Activated T-cell treated with anti-CD3 and anti-CD28 coated beads, Interleukin-2, amount 50 U/mL, for 4 hours (primary cell): ENCODE measurements around the gene ORMDL2. TPM values are rescaled to one million over a fixed set of nuclear protein-coding genes. Genes with fewer than 3 reads are reported as not detected.

Source experiments
- ATAC-seq, 2 donors: fragments of 200-7000 bp; cut with Tn5 transposase; one replicate each; pipeline ENCODE4 v1.10.0; 2021
- DNase-seq: peaks from one replicate; pipeline ENCODE4 v3.0.0-alpha.2; 2020
- H3K27me3 Mint-ChIP-seq: one replicate; pipeline ENCODE4 v1.8.0; 2021; ENCODE audit warnings: low read depth, mixed read lengths
- H3K36me3 Mint-ChIP-seq: one replicate; pipeline ENCODE4 v1.8.0; 2022; ENCODE audit warnings: mixed read lengths; ENCODE audit not compliant: insufficient read depth
- H3K4me1 Mint-ChIP-seq: one replicate; pipeline ENCODE4 v1.8.0; 2021; ENCODE audit warnings: low read depth, mixed read lengths
- H3K4me3 Mint-ChIP-seq: one replicate; pipeline ENCODE4 v1.8.0; 2021; ENCODE audit warnings: mild to moderate bottlenecking, moderate library complexity, mixed read lengths
- H3K9me3 Mint-ChIP-seq: one replicate; pipeline ENCODE4 v1.8.0; 2021; ENCODE audit warnings: mixed read lengths
- total RNA-seq, 3 donors: library from RNA; stranded (reverse); gene quantifications; one replicate each; pipeline ENCODE4 v1.2.1, GENCODE V29; 2021

The ORMDL2 gene
- total RNA-seq, 3 donors from 2014 or later: 45.9 to 57.0 (median 49.9) TPM

GRCh38 chr12:55839345-55840140 lies 21.7 kb downstream of the ORMDL2 start:
- DNase-seq: no peak
- Mint-ChIP-seq H3K36me3 (no peaks in the 10 kb centered on the region), H3K4me1 (peaks cover 3% of the 10 kb centered on the region), H3K4me3 (no peak overlapping the region), H3K27me3 (no peaks in the 10 kb centered on the region), H3K9me3 (no peaks in the 10 kb centered on the region)
- no peak for ATAC-seq

GRCh38 chr12:55840581-55841351 lies 22.9 kb downstream of the ORMDL2 start:
- no peak overlapping the region for H3K4me3 Mint-ChIP-seq
- DNase-seq (no peak), ATAC-seq (no peak)
- no peaks in the 10 kb centered on the region for H3K9me3 Mint-ChIP-seq
- peaks cover 3% of the 10 kb centered on the region for H3K4me1 Mint-ChIP-seq
- no peaks in the 10 kb centered on the region for H3K27me3 Mint-ChIP-seq
- H3K36me3 Mint-ChIP-seq: no peaks in the 10 kb centered on the region

- Mint-ChIP-seq H3K9me3 (no peaks in the 10 kb centered on the region), H3K4me3 (no peak within 1 kb of the TSS), H3K36me3 (no peaks in the 10 kb centered on the region), H3K27me3 (no peaks in the 10 kb centered on the region), H3K4me1 (peaks cover 6% of the 10 kb centered on the region)
- DNase-seq: no peak
- ATAC-seq: no peak
Measured at GRCh38 chr12:55842681-55843429, 25.0 kb downstream of the ORMDL2 start, which contains the start of gene MMP19. Gene MMP19 (minus strand): TSS chr12:55842936. CDS start chr12:55842830, 106 bp downstream.

GRCh38 chr12:55843431-55843830 lies 25.6 kb downstream of the ORMDL2 start:
- H3K4me1 Mint-ChIP-seq: peaks cover 6% of the 10 kb centered on the region
- no peaks in the 10 kb centered on the region for H3K27me3 Mint-ChIP-seq
- H3K36me3 Mint-ChIP-seq: no peaks in the 10 kb centered on the region
- ATAC-seq (no peak), DNase-seq (no peak)
- no peak overlapping the region for H3K4me3 Mint-ChIP-seq
- H3K9me3 Mint-ChIP-seq: no peaks in the 10 kb centered on the region

GRCh38 chr12:55844961-55845360 lies 27.1 kb downstream of the ORMDL2 start:
- no peak for DNase-seq
- ATAC-seq: no peak
- H3K27me3 Mint-ChIP-seq: peaks cover 4% of the 10 kb centered on the region
- peaks cover 6% of the 10 kb centered on the region for H3K4me1 Mint-ChIP-seq
- no peaks in the 10 kb centered on the region for H3K36me3 Mint-ChIP-seq
- no peaks in the 10 kb centered on the region for H3K9me3 Mint-ChIP-seq
- H3K4me3 Mint-ChIP-seq: no peak overlapping the region

- Mint-ChIP-seq H3K36me3 (no peaks in the 10 kb centered on the region), H3K27me3 (peaks cover 6% of the 10 kb centered on the region), H3K4me3 (no peak overlapping the region), H3K9me3 (no peaks in the 10 kb centered on the region), H3K4me1 (peaks cover 6% of the 10 kb centered on the region)
- no peak for ATAC-seq
- DNase-seq: no peak
Measured at GRCh38 chr12:55845361-55845760, 27.5 kb downstream of the ORMDL2 start.

GRCh38 chr12:55845785-55846496 lies 28.1 kb downstream of the ORMDL2 start:
- peaks cover 6% of the 10 kb centered on the region for H3K4me1 Mint-ChIP-seq
- DNase-seq (no peak), ATAC-seq (no peak)
- H3K4me3 Mint-ChIP-seq: no peak overlapping the region
- H3K36me3 Mint-ChIP-seq: no peaks in the 10 kb centered on the region
- no peaks in the 10 kb centered on the region for H3K9me3 Mint-ChIP-seq
- peaks cover 11% of the 10 kb centered on the region for H3K27me3 Mint-ChIP-seq

GRCh38 chr12:55847033-55847432 lies 29.2 kb downstream of the ORMDL2 start:
- no peak for DNase-seq
- ATAC-seq: peak; percentile 67 to 76
- H3K9me3 Mint-ChIP-seq: no peaks in the 10 kb centered on the region

GRCh38 chr12:55847603-55848291 lies 29.9 kb downstream of the ORMDL2 start:
- Mint-ChIP-seq H3K9me3 (no peaks in the 10 kb centered on the region), H3K4me3 (no peak overlapping the region), H3K36me3 (no peaks in the 10 kb centered on the region), H3K27me3 (peaks cover 15% of the 10 kb centered on the region), H3K4me1 (peaks cover 4% of the 10 kb centered on the region)
- DNase-seq: no peak
- ATAC-seq: peak; percentile 23 to 24

More at GRCh38 chr12:55847033-55847432, 29.2 kb downstream of the ORMDL2 start:
- Mint-ChIP-seq H3K36me3 (no peaks in the 10 kb centered on the region), H3K4me1 (peaks cover 4% of the 10 kb centered on the region), H3K27me3 (peaks cover 11% of the 10 kb centered on the region), H3K4me3 (no peak overlapping the region)

GRCh38 chr12:55849616-55850343 lies 31.9 kb downstream of the ORMDL2 start:
- DNase-seq (no peak), ATAC-seq (no peak)
- peaks cover 4% of the 10 kb centered on the region for H3K4me1 Mint-ChIP-seq
- H3K4me3 Mint-ChIP-seq: no peak overlapping the region
- H3K27me3 Mint-ChIP-seq: peaks cover 15% of the 10 kb centered on the region
- no peaks in the 10 kb centered on the region for H3K9me3 Mint-ChIP-seq
- no peaks in the 10 kb centered on the region for H3K36me3 Mint-ChIP-seq

GRCh38 chr12:55850401-55850800 lies 32.6 kb downstream of the ORMDL2 start:
- Mint-ChIP-seq H3K27me3 (peaks cover 15% of the 10 kb centered on the region), H3K4me1 (peaks cover 4% of the 10 kb centered on the region), H3K36me3 (no peaks in the 10 kb centered on the region), H3K4me3 (no peak overlapping the region), H3K9me3 (no peaks in the 10 kb centered on the region)
- ATAC-seq (no peak), DNase-seq (no peak)

- Mint-ChIP-seq H3K9me3 (no peaks in the 10 kb centered on the region), H3K27me3 (peaks cover 15% of the 10 kb centered on the region), H3K36me3 (no peaks in the 10 kb centered on the region), H3K4me1 (peaks cover 4% of the 10 kb centered on the region), H3K4me3 (no peak overlapping the region)
- ATAC-seq (no peak), DNase-seq (no peak)
Measured at GRCh38 chr12:55850893-55851292, 33.1 kb downstream of the ORMDL2 start.

- no peak overlapping the region for H3K4me3 Mint-ChIP-seq
- H3K27me3 Mint-ChIP-seq: peaks cover 15% of the 10 kb centered on the region
Measured at GRCh38 chr12:55852740-55853139, 34.9 kb downstream of the ORMDL2 start.

More at GRCh38 chr12:55852740-55853139, 34.9 kb downstream of the ORMDL2 start:
- DNase-seq (no peak), ATAC-seq (no peak)
- H3K9me3 Mint-ChIP-seq: no peaks in the 10 kb centered on the region
- no peaks in the 10 kb centered on the region for H3K36me3 Mint-ChIP-seq
- no peaks in the 10 kb centered on the region for H3K4me1 Mint-ChIP-seq
